NCI-H345 treated with DMSO at 0.1 percent for 48 hours (cell line): Measurements from ENCODE around the gene RACK1.
"Not testable (repeated sequence)": the region's sequence is repeated elsewhere in the genome, so short reads cannot be mapped to it uniquely, and the experiment has no call there.

Experiments
- DNase-seq: peaks from one replicate; lab custom pipeline; 2025; ENCODE audit not compliant: unreplicated experiment; lab: John Stamatoyannopoulos, UW

RACK1 gene

GRCh38 chr5:181217111-181217802, 26.4 kb downstream of the RACK1 start:
- no peak for DNase-seq

GRCh38 chr5:181215997-181216989, 27.4 kb downstream of the RACK1 start:
- no peak for DNase-seq

DNA sequence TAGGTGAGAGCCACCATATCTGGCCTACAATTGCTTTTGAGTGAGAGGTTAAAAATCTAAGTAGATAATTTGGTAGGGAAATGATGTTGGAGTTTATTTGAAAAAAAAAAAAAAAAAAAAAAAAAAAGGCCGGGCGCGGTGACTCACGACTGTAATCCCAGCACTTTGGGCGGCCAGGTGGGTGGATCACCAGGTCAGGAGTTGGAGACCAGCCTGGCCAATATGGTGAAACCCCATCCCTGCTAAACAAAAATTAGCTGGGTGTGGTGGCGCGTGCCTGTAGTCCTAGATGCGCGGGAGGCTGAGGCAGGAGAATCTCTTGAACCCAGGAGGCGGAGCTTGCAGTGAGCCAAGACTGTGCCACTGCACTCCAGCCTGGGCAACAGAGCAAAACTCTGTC, 29.5 kb downstream of the RACK1 start:
- DNase-seq = not testable (repeated sequence)

DNA sequence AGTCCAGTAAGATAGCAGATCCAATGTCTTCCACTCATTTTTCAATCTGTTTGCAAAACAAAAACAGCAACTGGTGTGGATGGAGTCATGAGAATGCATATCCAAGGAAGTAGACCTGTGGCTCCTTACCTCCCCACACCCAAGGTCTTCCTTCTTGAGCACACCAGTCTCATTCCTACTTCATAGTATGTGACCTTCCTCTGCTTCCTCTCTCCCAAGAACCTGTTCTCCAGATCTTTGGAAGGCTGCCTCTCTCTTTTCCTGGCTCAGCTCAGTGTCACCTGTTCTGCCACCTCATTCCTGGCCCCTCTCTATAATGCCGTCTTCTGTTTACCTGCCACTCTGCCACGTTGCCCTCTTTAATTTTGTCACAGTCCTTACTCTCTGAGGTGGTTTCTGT, 30.8 kb downstream of the RACK1 start:
- DNase-seq = no peak

- no peak for DNase-seq
Measured at GRCh38 chr5:181212080-181212479, 31.6 kb downstream of the RACK1 start.

DNA sequence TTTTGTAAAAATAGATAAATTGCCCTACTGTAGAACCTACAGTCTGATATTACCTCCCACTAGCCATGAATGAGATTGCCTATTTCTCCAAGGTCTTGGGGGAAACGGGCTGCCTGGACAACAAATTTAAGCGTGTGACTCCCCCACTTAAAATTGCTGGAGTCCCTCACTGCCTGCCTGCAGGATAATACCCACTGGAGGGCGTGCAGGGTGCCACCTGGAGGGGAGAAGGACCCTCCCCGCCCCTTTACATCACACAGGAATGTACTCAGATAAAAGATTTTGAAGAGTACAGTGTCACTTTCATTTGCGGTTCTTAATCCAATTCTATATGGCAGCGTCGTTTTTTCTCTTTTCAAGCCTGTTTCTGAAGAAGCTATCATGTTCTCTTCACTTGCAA, 32.5 kb downstream of the RACK1 start:
- DNase-seq = no peak

DNA sequence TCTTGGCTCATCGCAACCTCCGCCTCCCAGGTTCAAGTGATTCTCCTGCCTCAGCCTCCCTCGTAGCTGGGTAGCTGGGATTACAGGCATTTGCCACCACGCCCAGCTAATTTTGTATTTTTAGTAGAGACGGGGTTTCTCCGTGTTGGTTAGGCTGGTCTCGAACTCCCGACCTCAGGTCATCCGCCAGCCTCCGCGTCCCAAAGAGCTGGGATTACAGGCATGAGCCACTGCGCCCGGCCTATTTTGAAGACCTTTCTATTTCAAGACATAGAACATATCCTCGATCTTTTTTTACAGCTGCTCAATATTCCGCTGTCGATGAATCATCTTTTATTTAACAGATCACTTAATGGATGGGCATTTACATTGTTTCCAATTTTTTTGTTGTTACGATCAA, 33.0 kb downstream of the RACK1 start:
- not testable (repeated sequence) for DNase-seq

GRCh38 chr5:181210148-181210547, 33.6 kb downstream of the RACK1 start:
- not testable (repeated sequence) for DNase-seq

DNA sequence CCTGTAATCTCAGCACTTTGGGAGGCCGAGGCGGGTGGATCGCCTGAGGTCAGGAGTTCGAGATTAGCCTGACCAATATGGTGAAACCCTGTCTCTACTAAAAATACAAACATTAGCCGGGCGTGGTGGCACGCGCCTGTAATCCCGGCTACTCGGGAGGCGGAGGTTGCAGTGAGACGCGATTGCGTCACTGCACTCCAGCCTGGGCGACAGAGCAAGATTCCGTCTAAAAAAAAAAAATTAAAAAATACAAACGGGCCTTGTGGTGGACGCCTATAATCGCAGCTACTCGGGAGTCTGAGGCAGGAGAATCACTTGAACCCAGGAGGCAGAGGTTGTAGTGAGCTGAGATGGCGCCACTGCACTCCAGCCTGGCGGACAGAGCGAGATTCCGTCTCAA, 34.7 kb downstream of the RACK1 start:
- not testable (repeated sequence) for DNase-seq

GRCh38 chr5:181207960-181208253, 35.8 kb downstream of the RACK1 start:
- DNase-seq = no peak

GRCh38 chr5:181207214-181207959, 36.3 kb downstream of the RACK1 start:
- DNase-seq = no peak

- DNase-seq = no peak
Measured at GRCh38 chr5:181205761-181206649, 37.7 kb downstream of the RACK1 start.

- no peak for DNase-seq
Measured at GRCh38 chr5:181204826-181205760, 38.6 kb downstream of the RACK1 start, which contains the start of gene TRIM7. TSS of gene TRIM7 (minus strand) at chr5:181205196. CDS start at chr5:181205110, 86 bp downstream.

- no peak for DNase-seq
Measured at GRCh38 chr5:181204113-181204825, 39.4 kb downstream of the RACK1 start.

GRCh38 chr5:181203777-181204112, 40.0 kb downstream of the RACK1 start:
- DNase-seq = no peak

DNA sequence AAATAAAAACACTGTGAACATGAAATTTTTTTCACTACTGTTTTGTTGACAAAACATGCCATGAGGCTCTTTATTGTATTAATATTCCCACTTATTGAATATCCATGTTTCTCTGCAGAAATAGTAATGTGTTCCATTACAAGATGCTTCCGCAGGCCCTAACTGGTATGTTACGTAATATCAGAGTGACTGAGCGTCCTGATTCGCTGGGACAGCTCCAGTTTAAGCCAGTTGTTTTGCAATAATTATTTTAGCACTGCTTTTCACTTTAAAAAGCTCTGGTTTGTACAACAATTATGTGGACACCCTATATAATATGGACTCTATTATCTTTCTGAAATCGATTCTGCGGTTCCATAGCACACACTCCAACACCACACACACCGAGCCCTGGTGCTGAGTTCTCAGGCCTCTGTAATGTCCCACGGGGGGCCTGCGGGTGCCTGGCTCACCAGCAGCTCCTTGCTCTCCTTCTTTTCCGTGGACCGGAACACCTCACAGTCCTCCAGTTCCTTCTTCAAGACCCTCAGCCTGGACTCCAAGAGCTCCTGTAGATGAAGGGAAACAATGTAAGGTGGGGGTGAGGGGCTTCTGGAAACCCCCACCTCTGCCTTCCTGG, 40.5 kb downstream of the RACK1 start:
- no peak for DNase-seq

DNA sequence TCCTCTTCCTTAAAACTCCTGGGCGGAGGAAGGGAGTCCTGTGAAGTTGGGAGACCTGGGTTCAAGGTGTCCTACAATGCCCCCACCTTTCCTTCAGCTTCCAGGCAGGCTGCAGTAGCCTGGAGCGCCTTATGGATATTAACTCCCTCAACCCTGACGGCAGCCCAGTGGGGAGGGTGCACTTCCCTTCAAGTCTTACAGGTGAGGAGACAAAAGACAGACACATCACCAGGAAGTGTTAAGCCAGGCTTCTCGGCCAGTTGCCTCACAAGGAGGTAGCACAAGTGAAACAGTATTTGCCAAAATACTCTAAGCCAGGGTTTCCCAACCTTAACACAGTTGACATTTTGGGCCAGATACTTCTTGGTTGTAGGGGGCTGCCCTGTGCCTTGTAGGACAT, 42.9 kb downstream of the RACK1 start:
- DNase-seq = no peak

- no peak for DNase-seq
Measured at GRCh38 chr5:181199881-181200638, 43.6 kb downstream of the RACK1 start.
